ENCODE measurements around the gene NPPA.

GRCh38 chr1:11880911-11881748 is 33.5 kb upstream of the NPPA start:
- TF ChIP-seq, protein P1, sequence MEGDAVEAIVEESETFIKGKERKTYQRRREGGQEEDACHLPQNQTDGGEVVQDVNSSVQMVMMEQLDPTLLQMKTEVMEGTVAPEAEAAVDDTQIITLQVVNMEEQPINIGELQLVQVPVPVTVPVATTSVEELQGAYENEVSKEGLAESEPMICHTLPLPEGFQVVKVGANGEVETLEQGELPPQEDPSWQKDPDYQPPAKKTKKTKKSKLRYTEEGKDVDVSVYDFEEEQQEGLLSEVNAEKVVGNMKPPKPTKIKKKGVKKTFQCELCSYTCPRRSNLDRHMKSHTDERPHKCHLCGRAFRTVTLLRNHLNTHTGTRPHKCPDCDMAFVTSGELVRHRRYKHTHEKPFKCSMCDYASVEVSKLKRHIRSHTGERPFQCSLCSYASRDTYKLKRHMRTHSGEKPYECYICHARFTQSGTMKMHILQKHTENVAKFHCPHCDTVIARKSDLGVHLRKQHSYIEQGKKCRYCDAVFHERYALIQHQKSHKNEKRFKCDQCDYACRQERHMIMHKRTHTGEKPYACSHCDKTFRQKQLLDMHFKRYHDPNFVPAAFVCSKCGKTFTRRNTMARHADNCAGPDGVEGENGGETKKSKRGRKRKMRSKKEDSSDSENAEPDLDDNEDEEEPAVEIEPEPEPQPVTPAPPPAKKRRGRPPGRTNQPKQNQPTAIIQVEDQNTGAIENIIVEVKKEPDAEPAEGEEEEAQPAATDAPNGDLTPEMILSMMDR (IDR thresholded peaks at IDR 0.05): no peak
- no peak for TF ChIP-seq YY1 (IDR thresholded peaks at IDR 0.05; ENCODE audit: low read depth)
- no peak for TF ChIP-seq JUND (IDR thresholded peaks at IDR 0.05)
- TF ChIP-seq MXI1 (IDR thresholded peaks at IDR 0.05; ENCODE audit: low read depth, low read length): peak; percentile 85
- TF ChIP-seq POLR2AphosphoS5 (IDR thresholded peaks at IDR 0.05; ENCODE audit: low read depth, low read length): no peak
- no peak for TF ChIP-seq USF2 (IDR thresholded peaks at IDR 0.05; ENCODE audit: borderline replicate concordance, low read depth, low read length)
- 0 out of 2 replicates have a peak, but pooled peaks have one; percentile 2 for TF ChIP-seq RAD21 (IDR thresholded peaks at IDR 0.05; ENCODE audit: low read length)
- TF ChIP-seq, protein P2, sequence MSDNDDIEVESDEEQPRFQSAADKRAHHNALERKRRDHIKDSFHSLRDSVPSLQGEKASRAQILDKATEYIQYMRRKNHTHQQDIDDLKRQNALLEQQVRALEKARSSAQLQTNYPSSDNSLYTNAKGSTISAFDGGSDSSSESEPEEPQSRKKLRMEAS (IDR thresholded peaks at IDR 0.05; ENCODE audit: low read depth): no peak
- no peak for TF ChIP-seq GATA2 (CRISPR knock-in tag; IDR thresholded peaks at IDR 0.05)
- TF ChIP-seq TAF1 (IDR thresholded peaks at IDR 0.05; ENCODE audit: borderline replicate concordance, low read depth, low read length): no peak

All from SK-N-SH (cell line).